ENCODE data around the gene KRTAP21-1. TPM values are rescaled to one million over a fixed set of nuclear protein-coding genes. Genes with fewer than 3 reads are reported as not detected.

The KRTAP21-1 gene
- total and polyA plus RNA-seq, 2 of the 8 experiments (the other 6 are each of a cell fraction or from before 2014, with no cell fraction given) = not detected

DNA sequence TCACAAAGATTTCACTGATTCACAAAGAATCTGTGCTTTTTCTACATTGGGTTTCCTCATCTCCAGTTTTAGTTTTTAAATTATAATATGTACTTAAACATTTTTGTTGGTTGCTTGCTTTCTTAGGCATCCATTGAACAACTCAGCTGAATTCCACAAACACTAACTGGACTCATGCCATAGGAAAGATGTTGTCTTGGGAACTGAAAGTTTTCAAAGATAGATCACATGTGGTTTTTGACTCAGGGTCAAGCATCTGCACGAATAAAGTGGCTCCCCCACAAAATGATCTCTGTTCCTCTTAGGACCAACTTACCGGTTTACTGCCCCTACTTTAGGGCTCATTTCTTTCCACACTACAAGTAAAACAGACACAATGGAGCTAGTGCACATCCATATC lies 3.1 kb upstream of the KRTAP21-1 start:
- no peaks in the 10 kb centered on the region for H3K27me3 ChIP-seq (replicated peaks in 1 of 4; ENCODE audit: control insufficient read depth in 3 of 4, extremely low read depth in 1 of 4, insufficient read depth in 3 of 4, low read length in 3 of 4)
- H3K14ac ChIP-seq (ENCODE audit: insufficient read length) = no peak overlapping the region
- no peak overlapping the region for H3K23ac ChIP-seq (ENCODE audit: insufficient read length)
- no peak overlapping the region for H3K27ac ChIP-seq (ENCODE audit: low read depth, low read length)
- no peak overlapping the region for H3K4me2 ChIP-seq (ENCODE audit: insufficient read depth in 1 of 2, low read depth in 2 of 2, low read length in 2 of 2)
- no peak overlapping the region for H4K91ac ChIP-seq (replicated peaks; ENCODE audit: insufficient read length, low read length)
- H2BK5ac ChIP-seq (ENCODE audit: low read depth, low read length) = no peak overlapping the region
- no peak overlapping the region for H2BK12ac ChIP-seq (ENCODE audit: low read depth, low read length)
- H3K4me1 ChIP-seq (replicated peaks in 1 of 4; ENCODE audit: control insufficient read depth in 3 of 4, insufficient read depth in 4 of 4, low read length in 3 of 4) = no peaks in the 10 kb centered on the region
- no peaks in the 10 kb centered on the region for H3K23me2 ChIP-seq (ENCODE audit: low read depth, low read length)
- H3K18ac ChIP-seq (ENCODE audit: extremely low read depth, low read length) = no peak overlapping the region
- no peak overlapping the region for H3K4me3 ChIP-seq (ENCODE audit: extremely low read depth in 1 of 4, insufficient read depth in 2 of 4, low read depth in 3 of 4, low read length in 4 of 4)
- no peaks in the 10 kb centered on the region for H4K20me1 ChIP-seq (replicated peaks in 1 of 2; ENCODE audit: control insufficient read depth in 1 of 2, insufficient read depth in 2 of 2, low read length in 2 of 2)
- H3K79me2 ChIP-seq (ENCODE audit: control insufficient read depth in 1 of 2, insufficient read depth in 2 of 2, low read length in 2 of 2) = no peaks in the 10 kb centered on the region
- no peak for DNase-seq (ENCODE audit: low read depth in 1 of 2, low spot score in 2 of 2)
- no peak overlapping the region for H2AFZ ChIP-seq (ENCODE audit: low read length)
- no peak overlapping the region for H2BK120ac ChIP-seq (replicated peaks; ENCODE audit: low read depth, low read length)
- H3K4ac ChIP-seq (replicated peaks; ENCODE audit: insufficient read length, low read depth, low read length) = no peak overlapping the region
- ChIA-PET POLR2A (ENCODE audit: partially characterized antibody) (no interaction called here), CTCF (ENCODE audit: partially characterized antibody) (no interaction called here)
- no peaks in the 10 kb centered on the region; a peak in 1 of 4 replicates for H3K9me3 ChIP-seq (ENCODE audit: insufficient read depth in 2 of 2, low read depth in 1 of 2, low read length in 1 of 2)
- no peak overlapping the region for H3K56ac ChIP-seq (replicated peaks; ENCODE audit: insufficient read length, low read depth, low read length)
- FAIRE-seq = no peak
- H2BK20ac ChIP-seq (ENCODE audit: low read length) = no peak overlapping the region
- no peak overlapping the region for H2AK5ac ChIP-seq (ENCODE audit: low read depth, low read length)
- H2BK15ac ChIP-seq (ENCODE audit: low read length) = no peak overlapping the region
- H4K8ac ChIP-seq (ENCODE audit: extremely low read depth, insufficient read depth, low read length) = no peak overlapping the region
- H4K5ac ChIP-seq (ENCODE audit: insufficient read length, low read depth, low read length) = no peak overlapping the region
- no peak overlapping the region for H3K9ac ChIP-seq (replicated peaks in 1 of 4; ENCODE audit: extremely low read depth in 1 of 4, low read depth in 3 of 4, low read length in 3 of 4)
- 90% methylated on average over 2 of the region's 2 CpGs; no CpG with 5 or more reads in 1 of the 2 experiments for WGBS, 2 experiments (ENCODE audit: extremely low coverage in 1 of 2, insufficient coverage in 1 of 2, insufficient read length in 1 of 2, insufficient replicate concordance in 2 of 2, low coverage in 1 of 2, low lambda C conversion rate in 2 of 2, missing lambda C conversion rate in 1 of 2)
- TF ChIP-seq POU5F1 (IDR thresholded peaks at IDR 0.05; ENCODE audit: low read depth, low read length) = no peak
- no peaks in the 10 kb centered on the region for H3K79me1 ChIP-seq (ENCODE audit: low read depth, low read length)
- H3K36me3 ChIP-seq (ENCODE audit: control insufficient read depth in 2 of 4, insufficient read depth in 4 of 4, low read length in 3 of 4) = no peaks in the 10 kb centered on the region

Measured in H1 (cell line).